Neuron (in vitro differentiated cells): ENCODE measurements around the gene PLEKHF1.
"Not testable (repeated sequence)": the region's sequence is repeated elsewhere in the genome, so short reads cannot be mapped to it uniquely, and the experiment has no call there.

Experiments used
- H2AFZ ChIP-seq: one replicate; pipeline ENCODE4 v1.6.1; 2013; ENCODE audit warnings: low read depth, mild to moderate bottlenecking, inconsistent platforms, low read length, moderate library complexity
- H3K27me3 ChIP-seq: one replicate; pipeline ENCODE4 v1.6.1; 2013; ENCODE audit warnings: low read length; ENCODE audit not compliant: insufficient read depth
- H3K36me3 ChIP-seq: one replicate; pipeline ENCODE4 v1.6.1; 2013; ENCODE audit warnings: low read length; ENCODE audit not compliant: insufficient read depth
- H3K4me1 ChIP-seq: one replicate; pipeline ENCODE4 v1.6.1; 2013; ENCODE audit warnings: low read length; ENCODE audit not compliant: insufficient read depth
- H3K4me3 ChIP-seq: 2 replicates; pipeline ENCODE4 v1.5.1; 2013; ENCODE audit warnings: mild to moderate bottlenecking, low read length, moderate library complexity
- H3K9me3 ChIP-seq: one replicate; pipeline ENCODE4 v1.6.1; 2013; ENCODE audit warnings: low read length

Gene PLEKHF1

GRCh38 chr19:29696565-29696846, 31.2 kb downstream of the PLEKHF1 start:
- Histone ChIP-seq H3K4me1 (no peaks in the 10 kb centered on the region), H3K9me3 (no peaks in the 10 kb centered on the region), H3K36me3 (no peaks in the 10 kb centered on the region), H3K27me3 (no peaks in the 10 kb centered on the region), H3K4me3 (no peak overlapping the region), H2AFZ (no peak overlapping the region)

- H3K36me3 ChIP-seq, result no peaks in the 10 kb centered on the region
- no peaks in the 10 kb centered on the region for H3K4me1 ChIP-seq
- no peaks in the 10 kb centered on the region for H3K9me3 ChIP-seq
- H3K4me3 ChIP-seq, result no peak overlapping the region
- H2AFZ ChIP-seq, result no peak overlapping the region
- H3K27me3 ChIP-seq, result no peaks in the 10 kb centered on the region
Observed at GRCh38 chr19:29697523-29698261, 32.4 kb downstream of the PLEKHF1 start.

- Histone ChIP-seq H3K27me3 (no peaks in the 10 kb centered on the region), H3K36me3 (peaks cover 5% of the 10 kb centered on the region), H3K9me3 (no peaks in the 10 kb centered on the region), H2AFZ (no peak overlapping the region), H3K4me3 (no peak overlapping the region), H3K4me1 (no peaks in the 10 kb centered on the region)
Observed at GRCh38 chr19:29699861-29700260, 34.6 kb downstream of the PLEKHF1 start.

- Histone ChIP-seq H3K4me1 (no peaks in the 10 kb centered on the region), H3K27me3 (no peaks in the 10 kb centered on the region), H3K36me3 (peaks cover 7% of the 10 kb centered on the region), H3K4me3 (no peak overlapping the region), H2AFZ (no peak overlapping the region), H3K9me3 (no peaks in the 10 kb centered on the region)
Observed at GRCh38 chr19:29700498-29700897, 35.2 kb downstream of the PLEKHF1 start.

- Histone ChIP-seq H3K36me3 (peaks cover 13% of the 10 kb centered on the region), H3K27me3 (no peaks in the 10 kb centered on the region), H3K9me3 (no peaks in the 10 kb centered on the region), H3K4me1 (no peaks in the 10 kb centered on the region), H2AFZ (no peak overlapping the region), H3K4me3 (no peak overlapping the region)
Observed at GRCh38 chr19:29702161-29702962, 37.1 kb downstream of the PLEKHF1 start.

GRCh38 chr19:29702963-29703320, 37.7 kb downstream of the PLEKHF1 start:
- Histone ChIP-seq H2AFZ (no peak overlapping the region), H3K27me3 (no peaks in the 10 kb centered on the region), H3K4me1 (no peaks in the 10 kb centered on the region), H3K36me3 (peaks cover 17% of the 10 kb centered on the region), H3K4me3 (no peak overlapping the region), H3K9me3 (no peaks in the 10 kb centered on the region)

- H3K36me3 ChIP-seq, result peaks cover 25% of the 10 kb centered on the region
- H3K9me3 ChIP-seq, result no peaks in the 10 kb centered on the region
Observed at GRCh38 chr19:29704562-29705558, 39.6 kb downstream of the PLEKHF1 start.

GRCh38 chr19:29705706-29706105, 40.4 kb downstream of the PLEKHF1 start:
- H3K9me3 ChIP-seq, result no peaks in the 10 kb centered on the region
- no peaks in the 10 kb centered on the region for H3K4me1 ChIP-seq
- H3K4me3 ChIP-seq, result no peak overlapping the region
- no peaks in the 10 kb centered on the region for H3K27me3 ChIP-seq
- H2AFZ ChIP-seq, result no peak overlapping the region
- H3K36me3 ChIP-seq, result peaks cover 25% of the 10 kb centered on the region

More at GRCh38 chr19:29704562-29705558, 39.6 kb downstream of the PLEKHF1 start:
- H3K4me3 ChIP-seq, result no peak overlapping the region
- H2AFZ ChIP-seq, result no peak overlapping the region
- no peaks in the 10 kb centered on the region for H3K27me3 ChIP-seq
- H3K4me1 ChIP-seq, result no peaks in the 10 kb centered on the region

- H3K36me3 ChIP-seq, result peaks cover 25% of the 10 kb centered on the region
- no peaks in the 10 kb centered on the region for H3K4me1 ChIP-seq
Observed at GRCh38 chr19:29706635-29707034, 41.4 kb downstream of the PLEKHF1 start.

GRCh38 chr19:29708554-29709439, 43.5 kb downstream of the PLEKHF1 start:
- peaks cover 30% of the 10 kb centered on the region for H3K36me3 ChIP-seq
- no peak overlapping the region for H3K4me3 ChIP-seq
- H3K27me3 ChIP-seq, result no peaks in the 10 kb centered on the region
- no peaks in the 10 kb centered on the region for H3K9me3 ChIP-seq
- H3K4me1 ChIP-seq, result peaks cover 3% of the 10 kb centered on the region
- no peak overlapping the region for H2AFZ ChIP-seq

More at GRCh38 chr19:29706635-29707034, 41.4 kb downstream of the PLEKHF1 start:
- Histone ChIP-seq H2AFZ (no peak overlapping the region), H3K9me3 (no peaks in the 10 kb centered on the region), H3K4me3 (no peak overlapping the region), H3K27me3 (no peaks in the 10 kb centered on the region)

- not testable (repeated sequence) for H2AFZ ChIP-seq, H3K27me3 ChIP-seq, H3K4me1 ChIP-seq, H3K4me3 ChIP-seq, H3K9me3 ChIP-seq
- peaks cover 27% of the 10 kb centered on the region for H3K36me3 ChIP-seq
Observed at GRCh38 chr19:29709440-29709798, 44.2 kb downstream of the PLEKHF1 start.

GRCh38 chr19:29711584-29712132, 46.4 kb downstream of the PLEKHF1 start:
- Histone ChIP-seq H3K9me3 (no peaks in the 10 kb centered on the region), H3K4me3 (no peak overlapping the region), H3K36me3 (peaks cover 19% of the 10 kb centered on the region), H2AFZ (no peak overlapping the region), H3K4me1 (peaks cover 17% of the 10 kb centered on the region), H3K27me3 (no peaks in the 10 kb centered on the region)
